ENCODE measurements around the gene PRDM16. TPM values are rescaled to one million over a fixed set of nuclear protein-coding genes. Genes with fewer than 3 reads are reported as not detected.

The PRDM16 gene
- total RNA-seq, 1 experiment from 2014 or later, result 22.3 TPM

DNA sequence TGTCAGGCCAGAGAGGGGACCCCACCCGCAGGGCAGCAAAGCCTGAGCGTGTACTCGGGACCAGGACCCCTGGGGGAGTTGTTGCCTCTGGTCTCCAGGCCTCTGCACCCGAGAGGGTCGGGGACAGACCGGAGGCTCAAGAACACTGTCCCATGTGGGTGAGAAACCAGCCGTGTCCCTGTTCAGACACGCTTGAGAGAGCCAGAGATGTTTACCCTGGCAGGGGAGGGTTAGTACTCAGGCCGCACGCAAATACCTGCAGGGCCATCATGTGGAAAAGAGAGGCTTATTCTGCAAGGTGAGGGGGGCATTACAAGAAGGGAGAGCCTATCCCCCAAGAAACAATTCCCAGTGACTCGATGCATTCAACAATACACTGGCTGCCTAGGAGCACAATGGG, 311.5 kb downstream of the PRDM16 start:
- POLR2A ChIA-PET, result no interaction called here

DNA sequence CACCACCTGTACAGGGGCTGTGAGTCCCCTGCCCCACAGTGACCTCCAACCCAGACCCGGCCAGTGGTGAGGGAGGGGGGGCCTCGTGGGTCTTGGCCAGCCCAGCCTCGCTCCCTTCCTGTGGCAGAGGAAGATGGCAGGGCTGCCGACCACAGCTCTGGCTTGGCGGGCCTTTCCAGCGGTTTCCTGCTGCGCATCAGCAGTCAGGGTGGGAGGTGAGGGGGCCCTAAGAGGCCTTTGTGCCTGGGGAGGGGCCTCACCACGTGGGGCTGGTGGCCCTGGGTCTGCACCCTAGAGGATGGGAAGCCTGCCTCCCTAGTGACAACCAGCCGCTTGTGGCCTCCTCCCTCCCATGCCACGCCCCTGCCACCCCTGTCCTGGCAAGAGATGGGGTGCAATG, 312.9 kb downstream of the PRDM16 start:
- no peak overlapping the region for H3K27ac ChIP-seq (ENCODE audit: low read length)
- in situ Hi-C loops (cut with HindIII; ENCODE audit: low pct_unique_long_range_greater_than_20kb, low sequenced_read_pairs), result no loop called here
- no peaks in the 10 kb centered on the region for H3K27me3 ChIP-seq (ENCODE audit: control insufficient read depth, insufficient read depth, low read length)
- no peak overlapping the region for H3K4me3 ChIP-seq (ENCODE audit: low read depth in 2 of 2, low read length in 2 of 2)
- intact Hi-C loops (cut with micrococcal nuclease; ENCODE audit: unreplicated experiment), result no loop called here
- no TSS peak for BruUV-seq (replicated peaks)
- TF ChIP-seq POLR2AphosphoS5 (IDR thresholded peaks at IDR 0.05; ENCODE audit: low read depth, low read length), result no peak
- no peak for TF ChIP-seq SIN3A (IDR thresholded peaks at IDR 0.05; ENCODE audit: borderline replicate concordance, insufficient read depth, low read depth, low read length)
- TF ChIP-seq TCF7L2 (IDR thresholded peaks at IDR 0.05; ENCODE audit: low read depth, low read length), result no peak
- TF ChIP-seq, protein P1, sequence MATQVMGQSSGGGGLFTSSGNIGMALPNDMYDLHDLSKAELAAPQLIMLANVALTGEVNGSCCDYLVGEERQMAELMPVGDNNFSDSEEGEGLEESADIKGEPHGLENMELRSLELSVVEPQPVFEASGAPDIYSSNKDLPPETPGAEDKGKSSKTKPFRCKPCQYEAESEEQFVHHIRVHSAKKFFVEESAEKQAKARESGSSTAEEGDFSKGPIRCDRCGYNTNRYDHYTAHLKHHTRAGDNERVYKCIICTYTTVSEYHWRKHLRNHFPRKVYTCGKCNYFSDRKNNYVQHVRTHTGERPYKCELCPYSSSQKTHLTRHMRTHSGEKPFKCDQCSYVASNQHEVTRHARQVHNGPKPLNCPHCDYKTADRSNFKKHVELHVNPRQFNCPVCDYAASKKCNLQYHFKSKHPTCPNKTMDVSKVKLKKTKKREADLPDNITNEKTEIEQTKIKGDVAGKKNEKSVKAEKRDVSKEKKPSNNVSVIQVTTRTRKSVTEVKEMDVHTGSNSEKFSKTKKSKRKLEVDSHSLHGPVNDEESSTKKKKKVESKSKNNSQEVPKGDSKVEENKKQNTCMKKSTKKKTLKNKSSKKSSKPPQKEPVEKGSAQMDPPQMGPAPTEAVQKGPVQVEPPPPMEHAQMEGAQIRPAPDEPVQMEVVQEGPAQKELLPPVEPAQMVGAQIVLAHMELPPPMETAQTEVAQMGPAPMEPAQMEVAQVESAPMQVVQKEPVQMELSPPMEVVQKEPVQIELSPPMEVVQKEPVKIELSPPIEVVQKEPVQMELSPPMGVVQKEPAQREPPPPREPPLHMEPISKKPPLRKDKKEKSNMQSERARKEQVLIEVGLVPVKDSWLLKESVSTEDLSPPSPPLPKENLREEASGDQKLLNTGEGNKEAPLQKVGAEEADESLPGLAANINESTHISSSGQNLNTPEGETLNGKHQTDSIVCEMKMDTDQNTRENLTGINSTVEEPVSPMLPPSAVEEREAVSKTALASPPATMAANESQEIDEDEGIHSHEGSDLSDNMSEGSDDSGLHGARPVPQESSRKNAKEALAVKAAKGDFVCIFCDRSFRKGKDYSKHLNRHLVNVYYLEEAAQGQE (IDR thresholded peaks at IDR 0.05; ENCODE audit: insufficient read depth in 1 of 2, low read depth in 2 of 2, low read length in 1 of 2), result no peak
- TF ChIP-seq, protein P2, sequence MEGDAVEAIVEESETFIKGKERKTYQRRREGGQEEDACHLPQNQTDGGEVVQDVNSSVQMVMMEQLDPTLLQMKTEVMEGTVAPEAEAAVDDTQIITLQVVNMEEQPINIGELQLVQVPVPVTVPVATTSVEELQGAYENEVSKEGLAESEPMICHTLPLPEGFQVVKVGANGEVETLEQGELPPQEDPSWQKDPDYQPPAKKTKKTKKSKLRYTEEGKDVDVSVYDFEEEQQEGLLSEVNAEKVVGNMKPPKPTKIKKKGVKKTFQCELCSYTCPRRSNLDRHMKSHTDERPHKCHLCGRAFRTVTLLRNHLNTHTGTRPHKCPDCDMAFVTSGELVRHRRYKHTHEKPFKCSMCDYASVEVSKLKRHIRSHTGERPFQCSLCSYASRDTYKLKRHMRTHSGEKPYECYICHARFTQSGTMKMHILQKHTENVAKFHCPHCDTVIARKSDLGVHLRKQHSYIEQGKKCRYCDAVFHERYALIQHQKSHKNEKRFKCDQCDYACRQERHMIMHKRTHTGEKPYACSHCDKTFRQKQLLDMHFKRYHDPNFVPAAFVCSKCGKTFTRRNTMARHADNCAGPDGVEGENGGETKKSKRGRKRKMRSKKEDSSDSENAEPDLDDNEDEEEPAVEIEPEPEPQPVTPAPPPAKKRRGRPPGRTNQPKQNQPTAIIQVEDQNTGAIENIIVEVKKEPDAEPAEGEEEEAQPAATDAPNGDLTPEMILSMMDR (IDR thresholded peaks at IDR 0.05), result no peak
- ChIA-PET CTCF (no interaction called here), POLR2A (no interaction called here)
- ATAC-seq, result no peak
- H3K36me3 ChIP-seq (ENCODE audit: control insufficient read depth, insufficient read depth, low read length), result no peaks in the 10 kb centered on the region
- H3K4me1 ChIP-seq (ENCODE audit: control insufficient read depth, insufficient read depth, low read length), result no peaks in the 10 kb centered on the region; the same call in 1 of the 2 replicates
- H3K9me3 ChIP-seq (ENCODE audit: control insufficient read depth, insufficient read depth, low read depth, low read length), result no peaks in the 10 kb centered on the region
- DNase-seq (ENCODE audit: low read depth, low spot score), result no peak

More for the DNA sequence above, 311.5 kb downstream of the PRDM16 start:
- no peak overlapping the region for H3K27ac ChIP-seq (ENCODE audit: low read length)
- TF ChIP-seq TCF7L2 (IDR thresholded peaks at IDR 0.05; ENCODE audit: low read depth, low read length), result no peak
- TF ChIP-seq, protein P1 (IDR thresholded peaks at IDR 0.05; ENCODE audit: insufficient read depth in 1 of 2, low read depth in 2 of 2, low read length in 1 of 2), result no peak
- TF ChIP-seq SIN3A (IDR thresholded peaks at IDR 0.05; ENCODE audit: borderline replicate concordance, insufficient read depth, low read depth, low read length), result no peak
- no peak for TF ChIP-seq POLR2AphosphoS5 (IDR thresholded peaks at IDR 0.05; ENCODE audit: low read depth, low read length)
- TF ChIP-seq, protein P2 (IDR thresholded peaks at IDR 0.05), result no peak
- CTCF ChIA-PET, result no interaction called here
- no peak overlapping the region for H3K4me3 ChIP-seq (ENCODE audit: low read depth in 2 of 2, low read length in 2 of 2)
- intact Hi-C loops (cut with micrococcal nuclease; ENCODE audit: unreplicated experiment), result no loop called here
- no peaks in the 10 kb centered on the region; the same call in 1 of the 2 replicates for H3K4me1 ChIP-seq (ENCODE audit: control insufficient read depth, insufficient read depth, low read length)
- H3K27me3 ChIP-seq (ENCODE audit: control insufficient read depth, insufficient read depth, low read length), result no peaks in the 10 kb centered on the region
- no TSS peak for BruUV-seq (replicated peaks)
- no peaks in the 10 kb centered on the region for H3K9me3 ChIP-seq (ENCODE audit: control insufficient read depth, insufficient read depth, low read depth, low read length)
- in situ Hi-C loops (cut with HindIII; ENCODE audit: low pct_unique_long_range_greater_than_20kb, low sequenced_read_pairs), result no loop called here
- no peak for DNase-seq (ENCODE audit: low read depth, low spot score)
- no peaks in the 10 kb centered on the region for H3K36me3 ChIP-seq (ENCODE audit: control insufficient read depth, insufficient read depth, low read length)
- ATAC-seq, result no peak
